PFSK-1 (cell line): ENCODE data around the gene NFKBIA.

Experiments
- FOXP2 ChIP-seq: optimal IDR thresholded peaks from 2 replicates; pipeline ENCODE3; 2011; ENCODE audit warnings: borderline replicate concordance, control low read depth, inconsistent platforms; ENCODE audit not compliant: insufficient read depth; ENCODE audit errors: extremely low read length, extremely low read depth
- POLR2AphosphoS5 ChIP-seq: IDR thresholded peaks from 2 replicates; pipeline ENCODE4 v1.6.1; 2012; ENCODE audit warnings: low read depth, mild to moderate bottlenecking, control low read depth, low read length, moderate library complexity
- REST ChIP-seq, 2 experiments: IDR thresholded peaks; 2 replicates each; pipeline versions ENCODE4 v1.6.1 to v1.8.0; 2011 to 2012; ENCODE audit warnings: low read depth in 2 of 2, low read length in 2 of 2, control low read depth in 1 of 2, inconsistent platforms in 1 of 2, mild to moderate bottlenecking in 1 of 2, moderate library complexity in 1 of 2; ENCODE audit not compliant: insufficient read depth in 1 of 2
- SIN3A ChIP-seq: IDR thresholded peaks from 2 replicates; pipeline ENCODE4 v1.6.1; 2012; ENCODE audit warnings: mild to moderate bottlenecking, low read length, moderate library complexity, borderline replicate concordance; ENCODE audit not compliant: insufficient read depth
- TAF1 ChIP-seq: IDR thresholded peaks from 2 replicates; pipeline ENCODE4 v1.6.1; 2012; ENCODE audit warnings: low read length, control low read depth, borderline replicate concordance; ENCODE audit not compliant: insufficient read depth

NFKBIA gene

GRCh38 chr14:35394326-35395013 lies 10.1 kb downstream of the NFKBIA start:
- no peak for TF ChIP-seq SIN3A
- no peak for TF ChIP-seq FOXP2
- TF ChIP-seq TAF1, result no peak
- TF ChIP-seq POLR2AphosphoS5, result no peak
- TF ChIP-seq REST (IDR thresholded peaks at IDR 0.05; ENCODE audit: insufficient read depth in 1 of 2, low read depth in 2 of 2, low read length in 2 of 2), result no peak

- TF ChIP-seq REST (IDR thresholded peaks at IDR 0.05; ENCODE audit: insufficient read depth in 1 of 2, low read depth in 2 of 2, low read length in 2 of 2) (no peak), SIN3A (no peak), TAF1 (no peak), FOXP2 (no peak), POLR2AphosphoS5 (no peak)
Measured at GRCh38 chr14:35393826-35394225, 10.7 kb downstream of the NFKBIA start.

- no peak for TF ChIP-seq REST (IDR thresholded peaks at IDR 0.05; ENCODE audit: insufficient read depth in 1 of 2, low read depth in 2 of 2, low read length in 2 of 2)
- TF ChIP-seq FOXP2, result no peak
- no peak for TF ChIP-seq SIN3A
- no peak for TF ChIP-seq TAF1
- no peak for TF ChIP-seq POLR2AphosphoS5
Measured at GRCh38 chr14:35392103-35392502, 12.4 kb downstream of the NFKBIA start.

GRCh38 chr14:35391388-35391710 lies 13.2 kb downstream of the NFKBIA start:
- no peak for TF ChIP-seq TAF1

GRCh38 chr14:35390577-35391387 lies 13.8 kb downstream of the NFKBIA start:
- no peak for TF ChIP-seq REST (IDR thresholded peaks at IDR 0.05; ENCODE audit: insufficient read depth in 1 of 2, low read depth in 2 of 2, low read length in 2 of 2)
- TF ChIP-seq TAF1, result no peak
- no peak for TF ChIP-seq POLR2AphosphoS5
- TF ChIP-seq FOXP2, result no peak
- TF ChIP-seq SIN3A, result no peak
